HepG2 (cell line): ENCODE data around the gene CABLES1. TPM values are rescaled to one million over a fixed set of nuclear protein-coding genes. Genes with fewer than 3 reads are reported as not detected.

Source experiments
- ATAC-seq: fragments of 200-7000 bp; cut with Tn5 transposase; 3 replicates; pipeline ENCODE4 v1.9.1; 2020; ENCODE audit warnings: mild to moderate bottlenecking, moderate library complexity
- BruUV-seq: library from RNA; stranded (reverse); fragments of 400-500 nt; replicated peaks from 2 replicates; lab custom pipeline; 2021; lab: Mats Ljungman, UMichigan
- CTCF ChIA-PET: fragments of 300-600 bp; formaldehyde crosslinking; extraction: SDS; loops from one replicate; lab custom pipeline; 2021; ENCODE audit warnings: low total read pairs, inconsistent platforms, low intra/inter-chr PET ratio; lab: Yijun Ruan, JAX
- POLR2A ChIA-PET: fragments of 350-600 bp; sonication (Branson Sonifier 250); formaldehyde crosslinking; loops from one replicate; lab custom pipeline; 2020; ENCODE audit warnings: antibody characterized with exemption, inconsistent platforms; lab: Yijun Ruan, JAX
- DNase-seq: peaks from one replicate; pipeline ENCODE4 v3.0.0-alpha.2; 2015; ENCODE audit warnings: low spot score
- FAIRE-seq: peaks from 3 replicates; lab custom pipeline; 2011; peaks lifted over from hg19 to GRCh38; lab: Jason Lieb, UNC
- H2AFZ ChIP-seq: one replicate; pipeline ENCODE4 v1.6.1; 2011; ENCODE audit warnings: low read length, inconsistent platforms
- H3K27ac ChIP-seq: fragments of 300-600 bp; 3 replicates; pipeline ENCODE4 v1.8.0; 2011; ENCODE audit warnings: mixed run types, mild to moderate bottlenecking, mixed read lengths, low read length, inconsistent platforms; ENCODE audit not compliant: insufficient read depth; ENCODE audit errors: extremely low read length
- H3K27me3 ChIP-seq, 2 experiments: fragments of 200-600 bp in 1 of 2; 2 replicates in 1 of 2; 3 replicates in 1 of 2; pipeline versions ENCODE4 v1.6.0 to v1.8.0; 2011; ENCODE audit warnings: low read length in 2 of 2, mild to moderate bottlenecking in 2 of 2, moderate library complexity in 2 of 2, inconsistent platforms in 1 of 2; ENCODE audit not compliant: insufficient read depth in 2 of 2, control insufficient read depth in 1 of 2
- H3K36me3 ChIP-seq, 2 experiments: fragments of 200-600 bp in 1 of 2; replicated peaks in 1 of 2; 2 replicates in 1 of 2; 3 replicates in 1 of 2; pipeline versions ENCODE4 v1.5.1 to v1.8.0; 2011; ENCODE audit warnings: low read length in 2 of 2, inconsistent platforms in 1 of 2; ENCODE audit not compliant: insufficient read depth in 2 of 2, control insufficient read depth in 1 of 2
- H3K4me1 ChIP-seq: 2 replicates; pipeline ENCODE4 v1.5.1; 2012; ENCODE audit warnings: low read length, inconsistent platforms; ENCODE audit not compliant: insufficient read depth
- H3K4me2 ChIP-seq: 2 replicates; pipeline ENCODE4 v1.6.0; 2011; ENCODE audit warnings: low read depth, low read length, inconsistent platforms
- H3K4me3 ChIP-seq, 3 experiments: fragments of 200-600 bp in 1 of 3; sonication (generic), shearing (Covaris generic) in 1 of 3; replicated peaks in 1 of 3; 2 replicates each; pipeline ENCODE4 v1.5.1; 2011 to 2016; ENCODE audit warnings: low read length in 3 of 3, inconsistent platforms in 2 of 3, low read depth in 2 of 3, mild to moderate bottlenecking in 2 of 3, control low read depth in 1 of 3, mixed read lengths in 1 of 3; ENCODE audit not compliant: insufficient read depth in 1 of 3
- H3K79me2 ChIP-seq: one replicate; pipeline ENCODE4 v1.6.1; 2011; ENCODE audit warnings: low read length, inconsistent platforms; ENCODE audit not compliant: insufficient read depth
- H3K9ac ChIP-seq: 2 replicates; pipeline ENCODE4 v1.6.0; 2011; ENCODE audit warnings: mild to moderate bottlenecking, low read depth, low read length, inconsistent platforms; ENCODE audit not compliant: insufficient read depth
- H3K9me3 ChIP-seq: 2 replicates; pipeline ENCODE4 v1.5.1; 2012; ENCODE audit warnings: mild to moderate bottlenecking, low read length
- H4K20me1 ChIP-seq: 2 replicates; pipeline ENCODE4 v1.6.0; 2011; ENCODE audit warnings: inconsistent platforms, mild to moderate bottlenecking, low read length, moderate library complexity; ENCODE audit not compliant: insufficient read depth
- CBX5 ChIP-seq: sonication (generic); formaldehyde crosslinking; IDR thresholded peaks from 2 replicates; pipeline ENCODE4 v1.4.0; 2020; ENCODE audit warnings: missing genetic modification reagents, borderline replicate concordance
- CENPT ChIP-seq: sonication (generic); formaldehyde crosslinking; IDR thresholded peaks from 2 replicates; pipeline ENCODE4 v1.8.0; 2022; ENCODE audit warnings: low read depth, mild to moderate bottlenecking, moderate library complexity, missing genetic modification reagents
- CREBL2 ChIP-seq: sonication (generic); formaldehyde crosslinking; IDR thresholded peaks from 2 replicates; pipeline ENCODE4 v1.8.1; 2023; ENCODE audit warnings: missing genetic modification reagents, mild to moderate bottlenecking, borderline replicate concordance
- IRF2 ChIP-seq: IDR thresholded peaks from 2 replicates; pipeline ENCODE4 v1.6.1; 2018; ENCODE audit warnings: missing genetic modification reagents, missing compliant biosample characterization
- KDM4B ChIP-seq: sonication (generic); formaldehyde crosslinking; IDR thresholded peaks from 2 replicates; pipeline ENCODE4 v1.4.0; 2020; ENCODE audit warnings: missing genetic modification reagents
- NFYC ChIP-seq: IDR thresholded peaks from 2 replicates; pipeline ENCODE4 v1.6.1; 2016; ENCODE audit warnings: missing genetic modification reagents, missing compliant biosample characterization
- ZNF10 ChIP-seq: sonication (generic); formaldehyde crosslinking; IDR thresholded peaks from 2 replicates; pipeline ENCODE4 v1.4.0; 2020; ENCODE audit warnings: mild to moderate bottlenecking, low read depth, missing genetic modification reagents, borderline replicate concordance
- ZNF251 ChIP-seq: sonication (generic); formaldehyde crosslinking; IDR thresholded peaks from 2 replicates; pipeline ENCODE4 v1.9.0; 2021; ENCODE audit warnings: mild to moderate bottlenecking, missing genetic modification reagents
- ZNF580 ChIP-seq: IDR thresholded peaks from 2 replicates; pipeline ENCODE4 v1.6.1; 2016; ENCODE audit warnings: low read depth, borderline replicate concordance
- ZNF747 ChIP-seq: sonication (generic); formaldehyde crosslinking; IDR thresholded peaks from 2 replicates; pipeline ENCODE4 v1.8.1; 2023; ENCODE audit warnings: missing genetic modification reagents, mild to moderate bottlenecking, borderline replicate concordance
- WGBS: methylation state at CpG from one replicate; pipeline ENCODE4 v1.1.6; 2017; ENCODE audit warnings: low lambda C conversion rate; 5-methylcytosine and 5-hydroxymethylcytosine counted together
- in situ Hi-C: cut with HindIII; loops from 2 replicates; pipeline ENCODE4 v1.10.0; 2017; ENCODE audit warnings: low pct_unique_long_range_greater_than_20kb; ENCODE audit not compliant: extremely low pct_ligation_motif_present
- intact Hi-C: fragments of 100-400 bp; cut with micrococcal nuclease; formaldehyde crosslinking; loops from one replicate; pipeline ENCODE4 v1.10.0; 2022; ENCODE audit not compliant: unreplicated experiment
- polyA plus RNA-seq, 8 experiments: library from polyadenylated mRNA; depleted of rRNA in 3 of 8; stranded (reverse) in 7 of 8; unstranded in 1 of 8; fragments of >200 nt; fragmentation: Illumina TruSeq in 4 of 8; extraction: Trizol in 4 of 8; gene quantifications; 2 replicates each; pipeline versions ENCODE4 v1.2.1 to v1.2.3, GENCODE V29; 2011 to 2016; ENCODE audit warnings: low read depth in 4 of 8, missing spikeins in 1 of 8, mixed read lengths in 1 of 8; ENCODE audit not compliant: insufficient read depth in 1 of 8
- total RNA-seq, 5 experiments: library from RNA; depleted of rRNA; stranded (reverse); fragments of >200 nt; fragmentation: Illumina TruSeq; extraction: Trizol; gene quantifications; 2 replicates each; pipeline ENCODE4 v1.2.3, GENCODE V29; 2016; ENCODE audit warnings: low read depth in 1 of 5

The CABLES1 gene
- total and polyA plus RNA-seq, 2 of the 13 experiments (the other 11 are each of a cell fraction or from before 2014, with no cell fraction given), result 14.7 to 25.8 TPM

GRCh38 chr18:23249348-23249747, 114.1 kb downstream of the CABLES1 start:
- POLR2A ChIA-PET, result no interaction called here
- no peak for DNase-seq
- no peak for ATAC-seq
- Histone ChIP-seq H3K9me3 (no peaks in the 10 kb centered on the region), H3K27ac (no peak overlapping the region), H4K20me1 (no peaks in the 10 kb centered on the region), H3K27me3 (no peaks in the 10 kb centered on the region), H3K79me2 (no peaks in the 10 kb centered on the region), H2AFZ (no peak overlapping the region), H3K36me3 (peaks cover 14 to 55% of the 10 kb centered on the region in 2 experiments; a peak in 4 of 5 replicates), H3K4me1 (no peaks in the 10 kb centered on the region), H3K4me3 (no peak overlapping the region), H3K9ac (no peak overlapping the region), H3K4me2 (no peak overlapping the region)
- FAIRE-seq, result no peak
- BruUV-seq, result no TSS peak
- CTCF ChIA-PET, result no interaction called here
- intact Hi-C loops, result no loop called here
- TF ChIP-seq ZNF747 (CRISPR knock-in tag) (no peak), NFYC (no peak), CREBL2 (no peak), ZNF580 (CRISPR knock-in tag) (no peak), ZNF10 (CRISPR knock-in tag) (no peak), CENPT (no peak), ZNF251 (CRISPR knock-in tag) (no peak), IRF2 (no peak), CBX5 (CRISPR knock-in tag) (no peak), KDM4B (no peak)
- WGBS, result 96% methylated on average over 6 of the region's 7 CpGs
- in situ Hi-C loops, result no loop called here
